ENCODE measurements around the gene SARNP.

SARNP gene

DNA sequence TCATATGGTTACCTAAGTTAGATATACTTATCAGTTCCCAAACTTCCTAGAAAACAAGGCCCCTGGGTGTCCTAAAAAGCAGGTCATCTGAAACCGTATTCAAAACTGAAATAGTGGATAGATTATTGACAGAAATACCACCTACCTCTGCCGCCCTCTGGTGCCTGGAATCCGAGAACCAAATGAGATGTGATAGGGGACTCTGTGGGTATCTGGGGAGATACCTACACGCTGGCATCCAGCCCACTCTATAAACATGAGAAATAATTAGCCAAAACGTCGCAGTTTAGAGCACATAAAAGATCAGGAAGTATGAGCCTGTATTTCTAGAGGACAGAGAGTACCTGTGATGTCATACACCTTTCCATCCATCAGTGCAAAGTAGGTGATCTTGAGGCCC lies 4.7 kb upstream of the SARNP start:
- no peaks in the 10 kb centered on the region for H4K20me1 ChIP-seq (ENCODE audit: insufficient read depth)
- H3K27me3 ChIP-seq (ENCODE audit: insufficient read depth, low read depth) = no peaks in the 10 kb centered on the region
- H3K36me3 ChIP-seq (ENCODE audit: insufficient read depth) = peaks cover 26% of the 10 kb centered on the region; the same call in 1 of the 2 replicates
- no peak overlapping the region for H2AFZ ChIP-seq (ENCODE audit: low read depth)
- no peak overlapping the region for H3K9ac ChIP-seq
- TF ChIP-seq, protein P1, sequence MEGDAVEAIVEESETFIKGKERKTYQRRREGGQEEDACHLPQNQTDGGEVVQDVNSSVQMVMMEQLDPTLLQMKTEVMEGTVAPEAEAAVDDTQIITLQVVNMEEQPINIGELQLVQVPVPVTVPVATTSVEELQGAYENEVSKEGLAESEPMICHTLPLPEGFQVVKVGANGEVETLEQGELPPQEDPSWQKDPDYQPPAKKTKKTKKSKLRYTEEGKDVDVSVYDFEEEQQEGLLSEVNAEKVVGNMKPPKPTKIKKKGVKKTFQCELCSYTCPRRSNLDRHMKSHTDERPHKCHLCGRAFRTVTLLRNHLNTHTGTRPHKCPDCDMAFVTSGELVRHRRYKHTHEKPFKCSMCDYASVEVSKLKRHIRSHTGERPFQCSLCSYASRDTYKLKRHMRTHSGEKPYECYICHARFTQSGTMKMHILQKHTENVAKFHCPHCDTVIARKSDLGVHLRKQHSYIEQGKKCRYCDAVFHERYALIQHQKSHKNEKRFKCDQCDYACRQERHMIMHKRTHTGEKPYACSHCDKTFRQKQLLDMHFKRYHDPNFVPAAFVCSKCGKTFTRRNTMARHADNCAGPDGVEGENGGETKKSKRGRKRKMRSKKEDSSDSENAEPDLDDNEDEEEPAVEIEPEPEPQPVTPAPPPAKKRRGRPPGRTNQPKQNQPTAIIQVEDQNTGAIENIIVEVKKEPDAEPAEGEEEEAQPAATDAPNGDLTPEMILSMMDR (conservative IDR thresholded peaks at IDR 0.05; ENCODE audit: low read depth, low read length) = peak; percentile 48
- no peak overlapping the region for H3K4me2 ChIP-seq
- peaks cover 33% of the 10 kb centered on the region for H3K4me1 ChIP-seq (ENCODE audit: low read depth, poor library complexity, severe bottlenecking)
- H3K27ac ChIP-seq = no peak overlapping the region
- H3K79me2 ChIP-seq (ENCODE audit: insufficient read depth, low read depth) = peaks cover 37% of the 10 kb centered on the region
- H3K4me3 ChIP-seq (IDR thresholded peaks at IDR 0.05; ENCODE audit: insufficient read depth, low read depth, low read length) = no peak overlapping the region

- Histone ChIP-seq H3K79me2 (ENCODE audit: insufficient read depth, low read depth) (peaks cover 46% of the 10 kb centered on the region), H3K27ac (no peak overlapping the region), H3K4me3 (IDR thresholded peaks at IDR 0.05; ENCODE audit: insufficient read depth, low read depth, low read length) (no peak overlapping the region), H2AFZ (ENCODE audit: low read depth) (no peak overlapping the region), H3K36me3 (ENCODE audit: insufficient read depth) (peaks cover 26% of the 10 kb centered on the region; the same call in 1 of the 2 replicates), H3K4me2 (no peak overlapping the region), H3K4me1 (ENCODE audit: low read depth, poor library complexity, severe bottlenecking) (peaks cover 29% of the 10 kb centered on the region), H3K27me3 (ENCODE audit: insufficient read depth, low read depth) (no peaks in the 10 kb centered on the region), H3K9ac (no peak overlapping the region), H4K20me1 (ENCODE audit: insufficient read depth) (no peaks in the 10 kb centered on the region)
- TF ChIP-seq, protein P1 (conservative IDR thresholded peaks at IDR 0.05; ENCODE audit: low read depth, low read length) = peak; percentile 65
Measured at GRCh38 chr12:55820679-55821078, 3.2 kb upstream of the SARNP start.

GRCh38 chr12:55818886-55819285 lies 1.4 kb upstream of the SARNP start:
- Histone ChIP-seq H3K27ac (no peak overlapping the region), H3K9ac (no peak overlapping the region; the same call in 1 of the 2 replicates), H2AFZ (ENCODE audit: low read depth) (no peak overlapping the region), H3K4me3 (IDR thresholded peaks at IDR 0.05; ENCODE audit: insufficient read depth, low read depth, low read length) (peak overlapping the region; percentile 48), H4K20me1 (ENCODE audit: insufficient read depth) (0 out of 2 replicates have a peak, but pooled peaks cover 7% of the 10 kb centered on the region), H3K79me2 (ENCODE audit: insufficient read depth, low read depth) (peaks cover 60% of the 10 kb centered on the region), H3K4me2 (peak overlapping the region; percentile 74), H3K27me3 (ENCODE audit: insufficient read depth, low read depth) (no peaks in the 10 kb centered on the region), H3K4me1 (ENCODE audit: low read depth, poor library complexity, severe bottlenecking) (peaks cover 36% of the 10 kb centered on the region), H3K36me3 (ENCODE audit: insufficient read depth) (peaks cover 35% of the 10 kb centered on the region; the same call in 1 of the 2 replicates)
- TF ChIP-seq, protein P1 (conservative IDR thresholded peaks at IDR 0.05; ENCODE audit: low read depth, low read length) = no peak

GRCh38 chr12:55818140-55818728 lies 710 bp upstream of the SARNP start:
- Histone ChIP-seq H3K27me3 (ENCODE audit: insufficient read depth, low read depth) (no peaks in the 10 kb centered on the region), H3K79me2 (ENCODE audit: insufficient read depth, low read depth) (peaks cover 66% of the 10 kb centered on the region), H3K36me3 (ENCODE audit: insufficient read depth) (peaks cover 41% of the 10 kb centered on the region; the same call in 1 of the 2 replicates), H4K20me1 (ENCODE audit: insufficient read depth) (0 out of 2 replicates have a peak, but pooled peaks cover 10% of the 10 kb centered on the region), H2AFZ (ENCODE audit: low read depth) (peak overlapping the region; percentile 50), H3K9ac (peak overlapping the region; percentile 12; the same call in 1 of the 2 replicates), H3K4me3 (IDR thresholded peaks at IDR 0.05; ENCODE audit: insufficient read depth, low read depth, low read length) (peak overlapping the region; percentile 48), H3K4me1 (ENCODE audit: low read depth, poor library complexity, severe bottlenecking) (peaks cover 36% of the 10 kb centered on the region), H3K27ac (no peak overlapping the region), H3K4me2 (peak overlapping the region; percentile 74)
- TF ChIP-seq, protein P1 (conservative IDR thresholded peaks at IDR 0.05; ENCODE audit: low read depth, low read length) = no peak

Data from KMS-11 (cell line).